ENCODE data around the gene ABCA10.

DNA sequence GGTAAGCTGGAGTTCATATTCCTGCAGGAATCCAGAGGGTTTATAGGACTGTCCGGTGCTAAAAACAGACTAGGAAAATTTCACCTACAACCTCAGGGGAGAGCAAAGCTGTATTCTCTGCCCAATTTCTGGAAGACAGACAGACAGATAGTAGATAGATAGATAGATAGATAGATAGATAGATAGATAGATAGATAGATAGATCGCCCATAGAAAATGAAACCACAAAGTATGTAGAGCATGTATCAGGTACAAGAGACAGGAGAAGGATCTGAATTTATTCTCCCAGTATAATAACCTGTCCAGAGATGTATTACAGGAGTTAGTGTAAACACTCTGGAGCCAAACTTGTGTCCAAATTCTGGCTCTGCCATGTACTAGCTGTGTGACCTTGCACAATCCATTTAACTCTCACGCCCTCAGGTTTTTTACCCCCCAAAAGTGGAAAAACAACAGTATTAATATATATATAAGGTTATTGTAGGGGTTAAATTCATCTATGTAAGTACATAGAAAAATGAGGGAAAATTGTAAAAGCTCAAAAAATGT lies 84.9 kb downstream of the ABCA10 start:
- TF ChIP-seq, protein P1, sequence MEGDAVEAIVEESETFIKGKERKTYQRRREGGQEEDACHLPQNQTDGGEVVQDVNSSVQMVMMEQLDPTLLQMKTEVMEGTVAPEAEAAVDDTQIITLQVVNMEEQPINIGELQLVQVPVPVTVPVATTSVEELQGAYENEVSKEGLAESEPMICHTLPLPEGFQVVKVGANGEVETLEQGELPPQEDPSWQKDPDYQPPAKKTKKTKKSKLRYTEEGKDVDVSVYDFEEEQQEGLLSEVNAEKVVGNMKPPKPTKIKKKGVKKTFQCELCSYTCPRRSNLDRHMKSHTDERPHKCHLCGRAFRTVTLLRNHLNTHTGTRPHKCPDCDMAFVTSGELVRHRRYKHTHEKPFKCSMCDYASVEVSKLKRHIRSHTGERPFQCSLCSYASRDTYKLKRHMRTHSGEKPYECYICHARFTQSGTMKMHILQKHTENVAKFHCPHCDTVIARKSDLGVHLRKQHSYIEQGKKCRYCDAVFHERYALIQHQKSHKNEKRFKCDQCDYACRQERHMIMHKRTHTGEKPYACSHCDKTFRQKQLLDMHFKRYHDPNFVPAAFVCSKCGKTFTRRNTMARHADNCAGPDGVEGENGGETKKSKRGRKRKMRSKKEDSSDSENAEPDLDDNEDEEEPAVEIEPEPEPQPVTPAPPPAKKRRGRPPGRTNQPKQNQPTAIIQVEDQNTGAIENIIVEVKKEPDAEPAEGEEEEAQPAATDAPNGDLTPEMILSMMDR (IDR thresholded peaks at IDR 0.05), result no peak
- no peak for TF ChIP-seq POLR2A (IDR thresholded peaks at IDR 0.05)
